SK-N-SH treated with all-trans-retinoic acid at 6 μM for 48 hours (cell line): ENCODE results near the gene CITED2.

Experiments used
- ARNTL ChIP-seq: fragments of 450-650 bp; formaldehyde crosslinking; IDR thresholded peaks from 2 replicates; pipeline ENCODE4 v1.5.0; 2020; ENCODE audit warnings: low read depth, mild to moderate bottlenecking, moderate library complexity, borderline replicate concordance
- CSRNP3 ChIP-seq: fragments of 250-450 bp; sonication (Bioruptor Pico); IDR thresholded peaks from 2 replicates; pipeline ENCODE4 v1.5.1; 2021; ENCODE audit warnings: mild to moderate bottlenecking, moderate library complexity
- GLIS3 ChIP-seq: fragments of 250-450 bp; sonication (Bioruptor Pico); IDR thresholded peaks from 2 replicates; pipeline ENCODE4 v1.5.0; 2020; ENCODE audit warnings: mild to moderate bottlenecking, moderate library complexity
- POU6F1 ChIP-seq: fragments of 250-450 bp; sonication (Bioruptor Pico); IDR thresholded peaks from 2 replicates; pipeline ENCODE4 v1.8.0; 2021; ENCODE audit warnings: low read depth, mild to moderate bottlenecking, moderate library complexity, borderline replicate concordance
- PPARA ChIP-seq: fragments of 250-450 bp; sonication (Bioruptor Pico); IDR thresholded peaks from 2 replicates; pipeline ENCODE4 v1.5.0; 2020; ENCODE audit warnings: mild to moderate bottlenecking, borderline replicate concordance
- RARB ChIP-seq: fragments of 250-450 bp; sonication (Bioruptor Pico); IDR thresholded peaks from 2 replicates; pipeline ENCODE4 v1.8.0; 2021; ENCODE audit warnings: mild to moderate bottlenecking, moderate library complexity
- SNAI2 ChIP-seq: fragments of 250-450 bp; sonication (Bioruptor Pico); IDR thresholded peaks from 2 replicates; pipeline ENCODE4 v1.5.0; 2020; ENCODE audit warnings: mild to moderate bottlenecking, moderate library complexity
- ZFP3 ChIP-seq: fragments of 250-450 bp; sonication (Bioruptor Pico); IDR thresholded peaks from 2 replicates; pipeline ENCODE4 v1.5.0; 2020; ENCODE audit warnings: mild to moderate bottlenecking, moderate library complexity
- ZFP30 ChIP-seq: fragments of 450-650 bp; formaldehyde crosslinking; IDR thresholded peaks from 2 replicates; pipeline ENCODE4 v1.5.0; 2022; ENCODE audit warnings: mild to moderate bottlenecking, moderate library complexity
- ZNF565 ChIP-seq: fragments of 450-650 bp; formaldehyde crosslinking; conservative IDR thresholded peaks from 2 replicates; pipeline ENCODE4 v1.5.0; 2020; ENCODE audit warnings: low read depth, mild to moderate bottlenecking, moderate library complexity
- ZNF8 ChIP-seq: fragments of 450-650 bp; formaldehyde crosslinking; IDR thresholded peaks from 2 replicates; pipeline ENCODE4 v1.5.0; 2020; ENCODE audit warnings: mild to moderate bottlenecking, moderate library complexity

DNA sequence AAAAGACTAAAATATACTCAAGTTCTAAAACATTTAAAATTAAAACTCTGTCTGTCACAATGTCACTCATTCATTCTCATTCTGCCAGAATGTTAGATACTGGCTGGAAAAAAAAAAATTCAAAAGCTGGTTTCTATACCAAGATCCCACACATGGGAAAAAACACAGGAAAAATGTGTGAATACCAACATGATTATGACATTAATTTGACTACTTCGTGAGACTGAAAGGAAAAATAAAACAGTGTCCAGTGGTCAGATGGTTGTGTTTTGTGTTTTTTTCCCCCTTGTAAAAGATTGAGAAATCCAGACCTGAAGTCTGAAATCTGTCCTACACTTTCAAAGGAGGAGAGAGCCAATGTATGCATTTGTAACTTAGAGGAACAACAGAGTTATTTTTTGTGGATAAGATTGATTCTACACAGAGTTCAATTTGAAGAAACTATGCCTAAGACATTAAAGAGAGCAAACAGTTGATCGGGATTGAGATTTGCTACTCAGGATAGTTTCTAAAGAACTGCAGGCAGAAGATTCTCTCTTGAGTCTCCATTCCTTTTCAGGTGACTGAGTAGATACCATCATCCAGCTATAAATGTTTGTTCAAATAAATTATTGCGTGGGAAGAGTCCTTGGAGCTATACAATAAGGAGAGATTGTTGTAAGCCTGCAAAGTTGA is 43.5 kb downstream of the CITED2 start:
- no peak for TF ChIP-seq ZFP3 (CRISPR knock-in tag)
- no peak for TF ChIP-seq GLIS3 (CRISPR knock-in tag)
- TF ChIP-seq ARNTL (CRISPR knock-in tag), result no peak
- TF ChIP-seq PPARA (CRISPR knock-in tag), result no peak
- TF ChIP-seq ZFP30 (CRISPR knock-in tag), result no peak
- TF ChIP-seq ZNF565 (CRISPR knock-in tag), result no peak
- no peak for TF ChIP-seq RARB (CRISPR knock-in tag)
- TF ChIP-seq SNAI2, result no peak
- no peak for TF ChIP-seq ZNF8 (CRISPR knock-in tag)
- no peak for TF ChIP-seq POU6F1 (CRISPR knock-in tag)
- no peak for TF ChIP-seq CSRNP3 (CRISPR knock-in tag)
